ENCODE results near the gene LY9.
A peak's percentile ranks its signal among the peaks of the same experiment; 100 is the strongest.

LY9 gene

DNA sequence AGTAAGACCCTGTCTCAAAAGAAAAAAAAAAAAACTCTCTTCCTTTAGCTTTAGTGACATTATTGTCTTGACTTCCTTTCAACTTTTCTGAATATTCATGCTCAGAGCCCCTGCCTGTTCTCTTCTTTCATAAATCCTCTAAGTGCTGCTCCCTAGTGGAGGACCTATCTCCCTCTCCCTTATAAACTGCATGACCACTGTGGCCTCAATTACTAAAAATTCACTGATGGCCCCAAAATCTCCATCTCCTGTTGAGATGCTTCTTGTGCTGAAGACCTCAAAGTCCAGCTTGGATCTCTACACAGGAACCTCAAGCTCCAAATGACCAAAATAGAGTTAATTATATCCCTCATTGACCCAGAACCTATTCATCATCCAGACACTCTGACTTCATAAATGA is 81.2 kb downstream of the LY9 start:
- peak overlapping the region; percentile 46 for H3K4me2 ChIP-seq (ENCODE audit: low read depth, low read length, poor library complexity, severe bottlenecking)
- no peak overlapping the region for H3K4me3 ChIP-seq (ENCODE audit: low read length, poor library complexity, severe bottlenecking)
- H3F3A ChIP-seq (ENCODE audit: low read depth), result no peaks in the 10 kb centered on the region
- no peaks in the 10 kb centered on the region for H4K20me1 ChIP-seq (ENCODE audit: insufficient read depth, low read length, poor library complexity, severe bottlenecking)
- no peaks in the 10 kb centered on the region for H3K27me3 ChIP-seq (ENCODE audit: insufficient read depth, low read length, poor library complexity, severe bottlenecking)
- no peaks in the 10 kb centered on the region for H3K9me2 ChIP-seq (replicated peaks; ENCODE audit: low read depth, low read length)
- peaks cover 28% of the 10 kb centered on the region for H3K4me1 ChIP-seq (ENCODE audit: insufficient read depth, low read length, poor library complexity, severe bottlenecking)
- no peaks in the 10 kb centered on the region for H3K79me2 ChIP-seq (ENCODE audit: insufficient read depth, low read length)
- H2AFZ ChIP-seq (ENCODE audit: low read length), result peak overlapping the region; percentile 59; the same call in 1 of the 2 replicates
- no peak for TF ChIP-seq EZH2phosphoT487 (IDR thresholded peaks at IDR 0.05; ENCODE audit: borderline replicate concordance)
- TF ChIP-seq, protein P1, sequence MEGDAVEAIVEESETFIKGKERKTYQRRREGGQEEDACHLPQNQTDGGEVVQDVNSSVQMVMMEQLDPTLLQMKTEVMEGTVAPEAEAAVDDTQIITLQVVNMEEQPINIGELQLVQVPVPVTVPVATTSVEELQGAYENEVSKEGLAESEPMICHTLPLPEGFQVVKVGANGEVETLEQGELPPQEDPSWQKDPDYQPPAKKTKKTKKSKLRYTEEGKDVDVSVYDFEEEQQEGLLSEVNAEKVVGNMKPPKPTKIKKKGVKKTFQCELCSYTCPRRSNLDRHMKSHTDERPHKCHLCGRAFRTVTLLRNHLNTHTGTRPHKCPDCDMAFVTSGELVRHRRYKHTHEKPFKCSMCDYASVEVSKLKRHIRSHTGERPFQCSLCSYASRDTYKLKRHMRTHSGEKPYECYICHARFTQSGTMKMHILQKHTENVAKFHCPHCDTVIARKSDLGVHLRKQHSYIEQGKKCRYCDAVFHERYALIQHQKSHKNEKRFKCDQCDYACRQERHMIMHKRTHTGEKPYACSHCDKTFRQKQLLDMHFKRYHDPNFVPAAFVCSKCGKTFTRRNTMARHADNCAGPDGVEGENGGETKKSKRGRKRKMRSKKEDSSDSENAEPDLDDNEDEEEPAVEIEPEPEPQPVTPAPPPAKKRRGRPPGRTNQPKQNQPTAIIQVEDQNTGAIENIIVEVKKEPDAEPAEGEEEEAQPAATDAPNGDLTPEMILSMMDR (conservative IDR thresholded peaks at IDR 0.05; ENCODE audit: low read length), result peak; percentile 82
- H3K9me3 ChIP-seq (ENCODE audit: insufficient read depth, low read depth, low read length), result no peaks in the 10 kb centered on the region
- peak overlapping the region; percentile 51 for H3K9ac ChIP-seq (ENCODE audit: low read depth, low read length, poor library complexity, severe bottlenecking)
- H3K36me3 ChIP-seq (ENCODE audit: insufficient read depth, low read length), result no peaks in the 10 kb centered on the region

All from Loucy (cell line).